HPDE6-E6E7 (cell line): Measurements from ENCODE around the gene FBXO34.
"Not testable (repeated sequence)": the region's sequence is repeated elsewhere in the genome, so short reads cannot be mapped to it uniquely, and the experiment has no call there.

ENCODE experiments used
- DNase-seq: peaks from one replicate; pipeline ENCODE4 v3.0.0; 2011; ENCODE audit warnings: missing footprints; ENCODE audit errors: extremely low spot score

The FBXO34 gene

DNA sequence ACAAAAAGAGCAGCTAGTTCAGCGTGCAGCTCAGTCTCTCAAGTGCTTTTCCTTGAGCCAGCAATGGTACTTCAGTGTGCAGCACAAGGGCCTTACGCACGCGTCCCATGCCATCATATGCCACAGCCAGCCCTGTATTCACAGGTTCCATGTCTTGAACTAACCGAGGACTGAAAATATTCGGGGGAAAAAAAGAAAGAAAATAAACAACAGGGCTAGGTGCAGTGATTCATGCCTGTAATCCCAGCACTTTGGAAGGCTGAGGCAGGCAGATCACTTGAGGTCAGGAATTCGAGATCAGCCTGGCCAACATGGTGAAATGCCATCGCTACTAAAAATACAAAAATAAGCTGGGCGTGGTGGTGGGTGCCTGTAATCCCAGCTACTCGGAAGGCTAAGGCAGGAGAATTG is 111.8 kb downstream of the FBXO34 start:
- DNase-seq = not testable (repeated sequence)

GRCh38 chr14:55383541-55384140 is 112.4 kb downstream of the FBXO34 start:
- no peak for DNase-seq

DNA sequence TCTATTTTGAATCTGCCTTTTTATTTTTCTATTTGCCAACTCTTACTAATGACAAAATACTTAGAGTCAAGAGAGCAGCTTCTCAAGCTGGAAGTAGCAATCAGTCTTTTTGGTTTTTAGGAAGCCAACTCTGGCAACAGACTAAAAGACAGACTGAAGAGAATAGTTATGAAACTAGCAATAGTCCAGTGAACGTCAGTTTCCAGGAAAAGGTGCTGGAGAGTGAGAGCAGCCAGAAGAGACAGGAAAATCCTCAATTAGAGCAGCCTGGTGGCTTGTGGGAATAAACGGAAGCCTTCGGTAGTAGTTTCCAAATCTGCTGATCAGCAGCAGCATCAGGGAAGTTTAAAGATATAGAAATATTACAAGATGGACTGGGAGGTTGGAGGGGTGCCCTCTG is 113.3 kb downstream of the FBXO34 start:
- no peak for DNase-seq

DNA sequence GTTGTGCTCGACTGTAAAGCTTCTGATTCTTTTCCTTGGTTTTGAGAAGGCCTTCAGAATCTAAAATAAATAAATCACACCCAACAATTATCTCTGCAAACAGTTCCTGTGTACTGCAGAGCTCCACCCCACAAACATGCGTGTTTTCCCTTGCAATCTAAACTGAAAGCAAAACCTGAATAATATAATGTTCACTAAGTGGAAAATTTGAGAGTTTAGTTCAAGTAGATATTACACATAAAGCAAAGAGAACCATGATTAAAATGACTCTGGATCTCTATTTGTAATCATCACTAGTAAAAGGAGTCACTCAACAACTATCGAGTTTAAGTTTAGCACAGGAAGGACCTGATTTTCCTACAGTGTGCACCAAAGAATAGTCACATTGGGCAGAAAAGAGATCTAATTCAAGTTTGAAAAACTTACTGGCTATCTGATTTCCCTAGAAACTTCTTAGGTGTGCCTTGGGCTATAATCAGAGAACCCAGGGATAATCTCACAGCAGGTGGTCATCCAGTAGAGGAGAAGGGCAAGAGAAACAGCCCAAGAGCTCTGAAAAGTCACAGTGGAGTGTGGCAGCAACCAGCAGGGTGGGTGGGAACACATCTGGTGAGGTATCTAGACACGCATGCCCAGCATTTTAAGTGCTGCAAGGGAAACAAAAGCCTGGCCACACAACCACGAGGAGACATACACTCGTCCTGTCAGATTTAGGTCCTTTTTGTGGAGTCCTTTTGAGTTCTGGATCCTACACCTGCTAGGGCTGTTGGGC is 115.0 kb downstream of the FBXO34 start:
- DNase-seq = no peak

GRCh38 chr14:55387121-55387520 is 115.9 kb downstream of the FBXO34 start:
- DNase-seq = no peak

DNA sequence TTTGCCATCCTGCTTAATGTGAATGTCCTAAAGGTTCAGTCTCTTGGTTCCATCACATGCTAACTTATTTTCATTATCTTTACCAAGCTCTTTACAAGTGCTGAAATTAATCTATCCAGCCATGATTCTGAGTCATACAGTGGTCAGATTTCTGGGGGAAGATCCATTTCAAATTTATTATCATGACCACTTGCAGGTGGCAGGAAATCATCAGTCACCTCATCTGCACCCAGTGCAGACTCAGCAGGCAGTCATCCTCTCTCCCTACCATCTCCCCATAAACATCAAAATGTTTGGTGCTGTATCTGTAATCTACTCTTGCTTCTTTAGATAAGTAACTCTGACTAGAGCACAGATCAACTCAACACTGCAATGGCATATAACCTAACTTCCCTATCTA is 116.9 kb downstream of the FBXO34 start:
- no peak for DNase-seq

- DNase-seq = no peak
These were observed 118.1 kb downstream of the FBXO34 start for GRCh38 chr14:55389330-55389729.

DNA sequence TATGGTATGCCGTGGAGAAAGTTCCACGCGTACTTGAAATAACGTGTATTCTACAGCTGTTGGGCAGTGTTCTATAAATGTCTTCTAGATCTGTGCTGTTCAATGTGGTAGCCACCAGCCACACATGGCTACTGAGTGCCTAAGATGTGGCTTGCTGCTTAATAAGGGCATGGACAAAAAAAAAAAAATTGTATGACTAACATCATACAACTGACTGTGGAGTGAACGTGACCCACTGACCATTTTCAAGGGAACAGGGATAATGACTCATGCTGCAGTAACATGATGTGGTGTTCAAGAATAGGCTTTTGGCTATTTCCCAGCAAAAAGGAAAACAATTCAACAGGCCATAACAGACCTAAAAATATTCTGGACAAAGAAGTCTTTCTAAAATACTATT is 127.5 kb downstream of the FBXO34 start:
- peak; percentile 86 for DNase-seq

DNA sequence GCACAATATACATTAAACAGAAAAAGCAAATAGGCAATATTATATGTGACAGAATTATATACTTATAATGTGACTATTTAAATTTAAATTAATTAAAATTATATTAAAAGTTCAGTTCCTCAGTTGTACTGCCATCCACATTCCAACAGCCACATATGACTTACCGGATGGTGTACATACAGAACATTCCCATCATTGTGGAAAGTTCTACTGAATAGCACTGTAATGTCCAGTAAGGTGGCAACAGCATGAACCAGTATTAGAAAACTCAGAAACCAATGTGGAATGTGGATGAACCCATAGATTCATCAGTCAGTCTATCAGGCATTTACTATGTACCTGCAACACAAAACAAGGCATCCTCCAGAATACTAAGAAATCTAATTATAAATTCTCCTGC is 128.0 kb downstream of the FBXO34 start:
- no peak for DNase-seq

DNA sequence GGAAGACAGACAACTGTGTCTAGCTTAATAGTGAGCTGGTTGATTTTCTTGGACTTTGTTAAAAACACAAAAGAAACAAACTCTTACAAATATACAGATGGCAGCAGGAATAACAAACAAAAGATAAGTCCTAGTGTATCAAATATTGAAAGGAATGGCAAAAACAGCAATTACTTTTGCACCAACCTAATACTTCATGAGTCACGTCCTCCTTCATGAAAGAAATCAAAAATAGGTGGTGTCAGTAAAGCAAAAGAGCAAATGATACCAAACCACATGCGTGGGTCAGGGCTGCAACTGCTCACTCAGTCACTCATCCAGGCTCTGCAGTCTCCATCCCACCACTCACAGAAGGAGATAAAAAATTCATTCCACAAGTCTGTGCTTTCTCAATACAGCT is 128.6 kb downstream of the FBXO34 start:
- DNase-seq = no peak

DNA sequence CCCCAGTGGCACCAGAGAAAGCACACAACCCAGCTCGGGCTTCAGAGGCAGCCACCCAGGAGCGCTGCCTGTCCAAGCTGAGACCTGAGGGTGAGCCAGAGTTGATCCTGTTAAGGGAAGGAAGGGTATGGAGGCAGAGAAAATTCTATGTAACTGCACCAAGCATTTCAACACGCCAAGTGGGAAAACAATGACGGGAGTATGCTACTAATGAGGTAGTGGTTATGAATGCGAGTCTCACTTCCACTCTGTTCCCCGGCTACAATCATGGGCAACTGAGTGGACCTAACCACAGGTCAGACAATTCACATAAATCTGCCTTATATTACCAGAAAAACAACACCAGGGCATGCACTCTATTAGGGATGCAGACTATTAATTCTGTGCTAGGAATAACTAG is 130.5 kb downstream of the FBXO34 start:
- no peak for DNase-seq
